K562 (cell line): Measurements from ENCODE around the gene ZNF747. TPM values are rescaled to one million over a fixed set of nuclear protein-coding genes. Genes with fewer than 3 reads are reported as not detected.
A peak's percentile ranks its signal among the peaks of the same experiment; 100 is the strongest.

ENCODE experiments used
- CBFB ChIP-seq: sonication (generic); formaldehyde crosslinking; IDR thresholded peaks from 2 replicates; pipeline ENCODE4 v1.4.0; 2020; ENCODE audit warnings: mild to moderate bottlenecking, missing genetic modification reagents
- E2F3 ChIP-seq: fragments of 250-450 bp; sonication (Bioruptor Pico); IDR thresholded peaks from 2 replicates; pipeline ENCODE4 v1.4.0; 2020; ENCODE audit warnings: mild to moderate bottlenecking
- FIP1L1 ChIP-seq: fragments of 200-400 bp; formaldehyde crosslinking; IDR thresholded peaks from 2 replicates; pipeline ENCODE4 v1.6.1; 2018; ENCODE audit warnings: mild to moderate bottlenecking, low read depth, low read length; ENCODE audit not compliant: poor library complexity, severe bottlenecking
- HDAC6 ChIP-seq: IDR thresholded peaks from 2 replicates; pipeline ENCODE4 v1.6.1; 2012; ENCODE audit warnings: low read depth, mild to moderate bottlenecking, control low read depth, inconsistent platforms, low read length, moderate library complexity
- HDAC8 ChIP-seq: fragments of 450-650 bp; IDR thresholded peaks from 2 replicates; pipeline ENCODE4 v1.6.1; 2016; ENCODE audit warnings: mild to moderate bottlenecking, missing genetic modification characterization, moderate library complexity, missing compliant biosample characterization
- JUNB ChIP-seq: fragments of 450-650 bp; formaldehyde crosslinking; conservative IDR thresholded peaks from 2 replicates; pipeline ENCODE4 v1.4.0; 2020; ENCODE audit warnings: mild to moderate bottlenecking
- RBM15 ChIP-seq: fragments of 200-400 bp; formaldehyde crosslinking; IDR thresholded peaks from 2 replicates; pipeline ENCODE4 v1.6.1; 2018; ENCODE audit warnings: mild to moderate bottlenecking, low read length, moderate library complexity; ENCODE audit not compliant: insufficient read depth
- SAFB ChIP-seq: fragments of 200-400 bp; formaldehyde crosslinking; IDR thresholded peaks from 2 replicates; pipeline ENCODE4 v1.6.1; 2017; ENCODE audit warnings: low read depth, low read length, borderline replicate concordance
- SIN3A ChIP-seq, 2 experiments: fragments of 150-350 bp in 1 of 2; IDR thresholded peaks; 2 replicates each; pipeline ENCODE4 v1.6.1; 2011 to 2016; ENCODE audit warnings: borderline replicate concordance in 2 of 2, low read depth in 2 of 2, low read length in 2 of 2, mild to moderate bottlenecking in 2 of 2, moderate library complexity in 2 of 2; ENCODE audit not compliant: control insufficient read depth in 1 of 2
- TCF7L2 ChIP-seq: fragments of 150-350 bp; IDR thresholded peaks from 2 replicates; pipeline ENCODE4 v1.6.1; 2016; ENCODE audit warnings: low read depth, mild to moderate bottlenecking, low read length, moderate library complexity
- ZBTB7A ChIP-seq: IDR thresholded peaks from 2 replicates; pipeline ENCODE4 v1.6.1; 2011; ENCODE audit warnings: low read depth, mild to moderate bottlenecking, low read length, moderate library complexity, borderline replicate concordance; ENCODE audit not compliant: control insufficient read depth
- ZC3H4 ChIP-seq: sonication (generic); formaldehyde crosslinking; IDR thresholded peaks from 2 replicates; pipeline ENCODE4 v1.9.0; 2021; ENCODE audit warnings: missing genetic modification reagents, borderline replicate concordance
- ZNF143 ChIP-seq: sonication (generic); formaldehyde crosslinking; IDR thresholded peaks from 2 replicates; pipeline ENCODE4 v1.9.0; 2022; ENCODE audit warnings: mild to moderate bottlenecking, missing genetic modification reagents
- ZNF197 ChIP-seq: fragments of 200-800 bp; sonication (Bioruptor generic); IDR thresholded peaks from 2 replicates; pipeline ENCODE4 v1.6.1; 2016; ENCODE audit warnings: low read depth, missing genetic modification characterization, missing compliant biosample characterization
- ZNF583 ChIP-seq: fragments of 250-450 bp; sonication (Bioruptor Pico); IDR thresholded peaks from 2 replicates; pipeline ENCODE4 v1.4.0; 2020
- ZNF668 ChIP-seq: fragments of 250-450 bp; sonication (Bioruptor Pico); IDR thresholded peaks from 2 replicates; pipeline ENCODE4 v1.8.0; 2022; ENCODE audit warnings: mild to moderate bottlenecking, inconsistent platforms
- ZNF76 ChIP-seq: fragments of 250-450 bp; sonication (Bioruptor Pico); IDR thresholded peaks from 2 replicates; pipeline ENCODE4 v1.4.0; 2020; ENCODE audit warnings: mild to moderate bottlenecking, moderate library complexity, borderline replicate concordance
- ZNF764 ChIP-seq: fragments of 250-450 bp; sonication (Bioruptor Pico); IDR thresholded peaks from 2 replicates; pipeline ENCODE4 v1.4.0; 2020; ENCODE audit warnings: low read depth, mild to moderate bottlenecking, moderate library complexity
- ZNF785 ChIP-seq: fragments of 250-450 bp; sonication (Bioruptor Pico); IDR thresholded peaks from 2 replicates; pipeline ENCODE4 v1.4.0; 2020; ENCODE audit warnings: mild to moderate bottlenecking
- ZNF79 ChIP-seq: fragments of 250-450 bp; sonication (Bioruptor Pico); IDR thresholded peaks from 2 replicates; pipeline ENCODE4 v1.4.0; 2020; ENCODE audit warnings: low read depth, mild to moderate bottlenecking, moderate library complexity
- polyA plus RNA-seq, 8 experiments: library from polyadenylated mRNA; depleted of rRNA in 4 of 8; stranded (reverse) in 5 of 8; unstranded in 3 of 8; fragments of >200 nt; fragmentation: Nextera tagmentation in 2 of 8; fragmentation: Illumina TruSeq in 1 of 8; extraction: Ambion mirVana in 2 of 8; extraction: Trizol in 1 of 8; gene quantifications; 2 replicates each; pipeline versions ENCODE4 v1.2.1 to v1.2.3, GENCODE V29; 2011 to 2014; ENCODE audit warnings: inconsistent platforms in 1 of 8, missing spikeins in 1 of 8
- total RNA-seq, 7 experiments: library from RNA; depleted of rRNA in 6 of 7; stranded (reverse); fragments of >200 nt in 6 of 7; fragmentation: Illumina TruSeq in 2 of 7; extraction: Trizol in 2 of 7; gene quantifications; 2 replicates each; pipeline versions ENCODE4 v1.2.1 to v1.2.3, GENCODE V29; 2011 to 2021; ENCODE audit warnings: low replicate concordance in 1 of 7
- TF ChIP-seq, protein P1 (sequence below), 3 experiments: fragments of 200-800 bp in 1 of 3; sonication (Bioruptor generic) in 1 of 3; sonication (generic) in 1 of 3; formaldehyde crosslinking in 1 of 3; IDR thresholded peaks; 2 replicates each; pipeline versions ENCODE4 v1.6.1 to v1.8.0; 2016 to 2022; ENCODE audit warnings: mild to moderate bottlenecking in 2 of 3, missing compliant biosample characterization in 2 of 3, missing genetic modification characterization in 2 of 3, missing genetic modification reagents in 1 of 3
- TF ChIP-seq, protein P2 (sequence below), 2 experiments: fragments of 450-650 bp; IDR thresholded peaks; 2 replicates each; pipeline ENCODE4 v1.6.1; 2018; ENCODE audit warnings: mild to moderate bottlenecking in 2 of 2, low read depth in 1 of 2; ENCODE audit not compliant: partially characterized antibody in 2 of 2

ZNF747 gene
- total and polyA plus RNA-seq, 9 of the 15 experiments (the other 6 are each of a cell fraction or from before 2014, with no cell fraction given) = 0.14 to 3.3 (median 1.5) TPM

GRCh38 chr16:30526823-30527634 is 7.6 kb downstream of the ZNF747 start (continued):
- TF ChIP-seq, protein P1, sequence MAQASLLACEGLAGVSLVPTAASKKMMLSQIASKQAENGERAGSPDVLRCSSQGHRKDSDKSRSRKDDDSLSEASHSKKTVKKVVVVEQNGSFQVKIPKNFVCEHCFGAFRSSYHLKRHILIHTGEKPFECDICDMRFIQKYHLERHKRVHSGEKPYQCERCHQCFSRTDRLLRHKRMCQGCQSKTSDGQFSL (CRISPR knock-in tag; IDR thresholded peaks at IDR 0.05) = peak; percentile 97
- TF ChIP-seq, protein P1 (tag; IDR thresholded peaks at IDR 0.05) = peak in 1 of 2 experiments; percentile 100; a peak in 2 of 4 replicates
- TF ChIP-seq ZNF76 (CRISPR knock-in tag) (0 out of 2 replicates have a peak, but pooled peaks have one; percentile 49), ZNF785 (CRISPR knock-in tag) (no peak), JUNB (CRISPR knock-in tag) (no peak), FIP1L1 (peak; percentile 92), TCF7L2 (no peak), ZNF764 (CRISPR knock-in tag) (no peak), SIN3A (IDR thresholded peaks at IDR 0.05; ENCODE audit: borderline replicate concordance in 2 of 2, control insufficient read depth in 1 of 2, low read depth in 2 of 2, low read length in 2 of 2) (peak; percentile 7 to 67; a peak in 1 of 4 replicates), ZNF143 (CRISPR knock-in tag) (0 out of 2 replicates have a peak, but pooled peaks have one; percentile 39), ZNF79 (CRISPR knock-in tag) (no peak), CBFB (CRISPR knock-in tag) (no peak), RBM15 (no peak), HDAC6 (no peak), SAFB (no peak), HDAC8 (tag) (no peak), E2F3 (0 out of 2 replicates have a peak, but pooled peaks have one; percentile 65), ZC3H4 (no peak), ZBTB7A (peak; percentile 17; the same call in 1 of the 2 replicates), ZNF668 (CRISPR knock-in tag) (no peak), ZNF197 (0 out of 2 replicates have a peak, but pooled peaks have one; percentile 26), ZNF583 (CRISPR knock-in tag) (peak; percentile 71; the same call in 1 of the 2 replicates)
- TF ChIP-seq, protein P2, sequence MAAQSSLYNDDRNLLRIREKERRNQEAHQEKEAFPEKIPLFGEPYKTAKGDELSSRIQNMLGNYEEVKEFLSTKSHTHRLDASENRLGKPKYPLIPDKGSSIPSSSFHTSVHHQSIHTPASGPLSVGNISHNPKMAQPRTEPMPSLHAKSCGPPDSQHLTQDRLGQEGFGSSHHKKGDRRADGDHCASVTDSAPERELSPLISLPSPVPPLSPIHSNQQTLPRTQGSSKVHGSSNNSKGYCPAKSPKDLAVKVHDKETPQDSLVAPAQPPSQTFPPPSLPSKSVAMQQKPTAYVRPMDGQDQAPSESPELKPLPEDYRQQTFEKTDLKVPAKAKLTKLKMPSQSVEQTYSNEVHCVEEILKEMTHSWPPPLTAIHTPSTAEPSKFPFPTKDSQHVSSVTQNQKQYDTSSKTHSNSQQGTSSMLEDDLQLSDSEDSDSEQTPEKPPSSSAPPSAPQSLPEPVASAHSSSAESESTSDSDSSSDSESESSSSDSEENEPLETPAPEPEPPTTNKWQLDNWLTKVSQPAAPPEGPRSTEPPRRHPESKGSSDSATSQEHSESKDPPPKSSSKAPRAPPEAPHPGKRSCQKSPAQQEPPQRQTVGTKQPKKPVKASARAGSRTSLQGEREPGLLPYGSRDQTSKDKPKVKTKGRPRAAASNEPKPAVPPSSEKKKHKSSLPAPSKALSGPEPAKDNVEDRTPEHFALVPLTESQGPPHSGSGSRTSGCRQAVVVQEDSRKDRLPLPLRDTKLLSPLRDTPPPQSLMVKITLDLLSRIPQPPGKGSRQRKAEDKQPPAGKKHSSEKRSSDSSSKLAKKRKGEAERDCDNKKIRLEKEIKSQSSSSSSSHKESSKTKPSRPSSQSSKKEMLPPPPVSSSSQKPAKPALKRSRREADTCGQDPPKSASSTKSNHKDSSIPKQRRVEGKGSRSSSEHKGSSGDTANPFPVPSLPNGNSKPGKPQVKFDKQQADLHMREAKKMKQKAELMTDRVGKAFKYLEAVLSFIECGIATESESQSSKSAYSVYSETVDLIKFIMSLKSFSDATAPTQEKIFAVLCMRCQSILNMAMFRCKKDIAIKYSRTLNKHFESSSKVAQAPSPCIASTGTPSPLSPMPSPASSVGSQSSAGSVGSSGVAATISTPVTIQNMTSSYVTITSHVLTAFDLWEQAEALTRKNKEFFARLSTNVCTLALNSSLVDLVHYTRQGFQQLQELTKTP (IDR thresholded peaks at IDR 0.05; ENCODE audit: low read depth in 1 of 2, partially characterized antibody in 2 of 2) = no peak
